Stimulated activated CD8-positive, alpha-beta memory T cell treated with anti-CD3 and anti-CD28 coated beads, Interleukin-15, amount 100 ng/mL, for 4 hours (primary cell): ENCODE results near the gene BASP1.
"Not testable (repeated sequence)": the region's sequence is repeated elsewhere in the genome, so short reads cannot be mapped to it uniquely, and the experiment has no call there.

Experiments used
- DNase-seq, 2 donors: peaks; one replicate each; pipeline ENCODE4 v3.0.0-alpha.2; 2020; ENCODE audit warnings: low read depth in 2 of 2

Gene BASP1

GRCh38 chr5:17319095-17319494 lies 101.7 kb downstream of the BASP1 start:
- DNase-seq = not testable (repeated sequence)

- DNase-seq = no peak
Measured at GRCh38 chr5:17325770-17326599, 108.6 kb downstream of the BASP1 start.
